ENCODE data around the gene CMPK1. TPM values are rescaled to one million over a fixed set of nuclear protein-coding genes. Genes with fewer than 3 reads are reported as not detected.

The CMPK1 gene
- total and polyA plus RNA-seq, 8 donors, result 25.7 to 174 (median 98.0) TPM

DNA sequence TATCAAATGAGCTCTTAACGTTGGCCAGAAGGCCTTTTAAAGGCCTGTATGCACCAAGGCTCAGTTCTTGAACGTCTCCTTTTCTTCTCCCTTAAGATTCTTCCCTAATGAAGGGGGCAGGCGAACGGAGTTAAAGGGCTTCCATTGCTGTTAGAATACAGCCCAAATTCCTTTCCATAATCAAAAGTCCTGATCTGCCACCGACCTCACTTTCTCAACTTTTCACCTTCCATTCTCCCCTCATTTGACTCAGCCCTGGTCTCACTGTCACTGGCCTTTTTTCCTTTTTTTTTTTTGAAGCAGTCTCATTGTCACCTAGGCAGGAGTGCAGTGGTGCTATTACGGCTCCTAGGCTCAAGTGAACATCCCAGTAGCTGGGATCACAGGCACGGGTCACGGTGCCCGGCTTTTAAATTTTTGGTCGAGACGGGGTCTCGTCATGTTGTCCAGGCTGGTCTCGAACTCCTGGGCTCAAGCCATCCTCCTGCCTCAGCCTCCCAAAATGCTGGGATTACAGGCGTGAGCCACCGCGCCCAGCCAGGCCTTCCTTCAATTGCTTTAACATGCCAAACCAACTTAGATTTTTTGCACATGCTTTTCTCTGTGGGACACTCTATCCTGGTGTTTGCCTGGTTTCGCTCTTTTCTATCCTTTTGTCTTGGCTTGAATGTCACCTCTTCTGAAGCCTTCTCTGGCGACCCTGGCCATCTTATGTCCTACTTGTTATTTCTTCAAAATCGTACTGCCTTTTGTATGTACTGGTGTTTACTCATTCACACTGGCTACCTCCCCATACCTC lies 612 bp upstream of the CMPK1 start:
- no peak for DNase-seq
- Histone ChIP-seq H3K27me3 (no peaks in the 10 kb centered on the region), H3K4me1 (peaks cover 21 to 49% (median 43%) of the 10 kb centered on the region in 4 donors), H3K27ac (peak overlapping the region; percentile 97 to 100 (median 99)), H3K4me3 (peak overlapping the region; percentile 66 to 98 (median 91)), H3K36me3 (no peaks in the 10 kb centered on the region), H3K9me3 (no peaks in the 10 kb centered on the region)
- TF ChIP-seq POLR2A (IDR thresholded peaks at IDR 0.05), result no peak
- no peak for TF ChIP-seq EP300 (IDR thresholded peaks at IDR 0.05)
- TF ChIP-seq, protein P1, sequence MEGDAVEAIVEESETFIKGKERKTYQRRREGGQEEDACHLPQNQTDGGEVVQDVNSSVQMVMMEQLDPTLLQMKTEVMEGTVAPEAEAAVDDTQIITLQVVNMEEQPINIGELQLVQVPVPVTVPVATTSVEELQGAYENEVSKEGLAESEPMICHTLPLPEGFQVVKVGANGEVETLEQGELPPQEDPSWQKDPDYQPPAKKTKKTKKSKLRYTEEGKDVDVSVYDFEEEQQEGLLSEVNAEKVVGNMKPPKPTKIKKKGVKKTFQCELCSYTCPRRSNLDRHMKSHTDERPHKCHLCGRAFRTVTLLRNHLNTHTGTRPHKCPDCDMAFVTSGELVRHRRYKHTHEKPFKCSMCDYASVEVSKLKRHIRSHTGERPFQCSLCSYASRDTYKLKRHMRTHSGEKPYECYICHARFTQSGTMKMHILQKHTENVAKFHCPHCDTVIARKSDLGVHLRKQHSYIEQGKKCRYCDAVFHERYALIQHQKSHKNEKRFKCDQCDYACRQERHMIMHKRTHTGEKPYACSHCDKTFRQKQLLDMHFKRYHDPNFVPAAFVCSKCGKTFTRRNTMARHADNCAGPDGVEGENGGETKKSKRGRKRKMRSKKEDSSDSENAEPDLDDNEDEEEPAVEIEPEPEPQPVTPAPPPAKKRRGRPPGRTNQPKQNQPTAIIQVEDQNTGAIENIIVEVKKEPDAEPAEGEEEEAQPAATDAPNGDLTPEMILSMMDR (IDR thresholded peaks at IDR 0.05), result no peak
- no peak for TF ChIP-seq POLR2AphosphoS5 (IDR thresholded peaks at IDR 0.05)
- 33 to 54% (median 38%) methylated on average over 19 of the region's 19 CpGs for WGBS, 5 donors
- intact Hi-C loops (cut with DNase I; ENCODE audit: low total_unique reads), result no loop called here

DNA sequence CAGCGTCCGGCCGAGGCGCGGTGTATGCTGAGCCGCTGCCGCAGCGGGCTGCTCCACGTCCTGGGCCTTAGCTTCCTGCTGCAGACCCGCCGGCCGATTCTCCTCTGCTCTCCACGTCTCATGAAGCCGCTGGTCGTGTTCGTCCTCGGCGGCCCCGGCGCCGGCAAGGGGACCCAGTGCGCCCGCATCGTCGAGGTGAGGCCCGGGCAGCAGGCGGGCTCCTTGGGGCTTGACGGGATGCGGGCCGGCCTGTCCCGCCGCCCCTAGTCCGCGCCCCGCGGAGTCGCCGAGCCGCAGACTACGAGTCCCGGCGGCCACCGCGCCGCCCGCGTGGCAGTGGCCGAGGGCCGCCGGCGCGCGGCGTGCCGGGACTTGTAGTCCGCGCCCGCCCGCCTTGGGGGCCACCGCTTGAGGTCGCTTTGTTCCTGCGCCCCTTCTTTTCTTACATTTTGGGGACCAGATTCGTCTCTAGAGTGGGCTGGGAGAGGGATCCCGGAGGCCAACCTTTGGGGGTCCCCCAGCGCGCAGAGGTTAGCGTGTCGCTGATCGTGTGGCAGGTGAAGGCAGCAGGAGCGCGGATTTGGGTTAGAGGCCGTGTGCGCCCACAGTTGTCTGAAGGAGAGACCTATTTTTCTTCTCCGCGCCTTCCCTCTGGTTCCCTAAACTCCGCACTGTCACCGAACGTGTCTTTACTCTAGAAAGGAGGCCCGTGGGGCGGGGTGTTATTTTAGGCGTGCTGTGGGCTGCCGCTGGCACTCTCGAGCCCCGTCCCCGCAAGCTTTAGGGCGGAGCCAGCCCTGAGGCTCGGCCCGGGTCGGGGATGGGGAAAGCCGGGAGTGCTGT lies 553 bp downstream of the CMPK1 start:
- peak; percentile 80 to 95 for DNase-seq
- H3K4me3 ChIP-seq, result peak overlapping the region; percentile 66 to 98 (median 91)
- H3K36me3 ChIP-seq, result peaks cover 0 to 2% (median 0%) of the 10 kb centered on the region in 4 donors
- peak overlapping the region; percentile 97 to 100 (median 99) for H3K27ac ChIP-seq
- H3K27me3 ChIP-seq, result no peaks in the 10 kb centered on the region
- 0 to 1% (median 0%) methylated on average over 8 to 90 of the region's 90 CpGs for WGBS, 5 donors
- TF ChIP-seq POLR2A (IDR thresholded peaks at IDR 0.05) (no peak), EP300 (IDR thresholded peaks at IDR 0.05) (no peak), POLR2AphosphoS5 (IDR thresholded peaks at IDR 0.05) (peak in 2 of 3 donors; percentile 37 to 63)
- TF ChIP-seq, protein P1 (IDR thresholded peaks at IDR 0.05), result peak in 1 of 7 experiments; percentile 12
- no peaks in the 10 kb centered on the region for H3K9me3 ChIP-seq
- intact Hi-C loops (cut with DNase I; ENCODE audit: low total_unique reads), result no loop called here
- peaks cover 21 to 60% (median 49%) of the 10 kb centered on the region in 4 donors for H3K4me1 ChIP-seq

DNA sequence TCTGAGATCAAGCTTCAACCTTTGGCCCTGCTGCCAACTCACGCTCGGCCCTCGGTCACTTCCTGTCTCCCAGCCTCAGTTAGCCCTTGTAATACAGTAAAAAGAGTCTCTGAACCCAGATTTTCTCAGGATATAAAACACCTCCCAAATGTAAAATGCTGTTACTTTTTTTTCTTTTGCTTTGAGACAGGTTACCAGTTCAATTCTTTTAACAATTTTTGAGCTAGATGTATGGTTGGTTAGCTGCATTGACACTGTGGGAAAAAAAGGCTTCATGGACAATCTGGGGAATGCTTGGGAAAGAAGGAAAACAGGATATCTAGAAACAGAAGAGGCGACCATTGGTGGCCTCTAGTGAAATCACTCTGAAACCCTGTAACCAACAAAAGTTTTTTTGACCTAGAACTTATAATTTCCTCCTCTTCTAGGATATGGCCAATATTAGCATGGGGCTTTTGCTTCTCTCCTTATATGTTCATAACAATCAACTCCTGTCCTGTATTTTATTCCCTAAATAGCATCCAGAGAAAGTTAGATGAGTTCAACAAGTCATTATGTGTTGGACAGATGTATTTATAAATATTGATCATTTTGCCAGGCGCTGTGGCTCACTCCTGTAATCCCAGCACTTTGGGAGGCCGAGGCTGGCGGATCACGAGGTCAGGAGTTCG lies 1.3 kb downstream of the CMPK1 start:
- no peak for DNase-seq
- peak overlapping the region; percentile 66 to 98 (median 91) for H3K4me3 ChIP-seq
- intact Hi-C loops (cut with DNase I; ENCODE audit: low total_unique reads), result no loop called here
- H3K36me3 ChIP-seq, result peaks cover 0 to 5% (median 0%) of the 10 kb centered on the region in 4 donors
- no peaks in the 10 kb centered on the region for H3K9me3 ChIP-seq
- H3K4me1 ChIP-seq, result peaks cover 21 to 68% (median 50%) of the 10 kb centered on the region in 4 donors
- peak overlapping the region; percentile 97 to 100 (median 99) for H3K27ac ChIP-seq
- WGBS, 5 donors, result 35 to 42% (median 41%) methylated on average over 9 of the region's 9 CpGs
- no peaks in the 10 kb centered on the region for H3K27me3 ChIP-seq
- TF ChIP-seq POLR2A (IDR thresholded peaks at IDR 0.05), result no peak
- TF ChIP-seq POLR2AphosphoS5 (IDR thresholded peaks at IDR 0.05), result no peak
- TF ChIP-seq EP300 (IDR thresholded peaks at IDR 0.05), result no peak
- TF ChIP-seq, protein P1 (IDR thresholded peaks at IDR 0.05), result no peak

DNA sequence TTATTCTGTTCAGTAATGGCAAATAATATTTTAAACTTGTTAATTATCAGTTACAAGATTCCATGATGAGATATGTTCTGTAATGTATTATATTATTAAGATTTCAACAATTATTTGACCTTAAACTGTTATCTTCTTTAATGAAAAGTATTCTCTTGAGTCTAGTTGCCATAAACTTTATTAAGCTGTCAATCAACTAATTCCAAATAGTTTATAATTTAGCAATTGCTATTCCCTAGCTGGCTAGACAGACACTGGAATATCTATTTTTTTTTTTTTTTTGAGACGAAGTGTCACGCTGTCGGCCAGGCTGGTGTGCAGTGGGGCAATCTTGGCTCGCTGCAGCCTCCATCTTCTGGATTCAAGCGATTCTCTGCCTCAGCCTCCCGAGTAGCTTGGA lies 3.8 kb downstream of the CMPK1 start:
- H3K27me3 ChIP-seq, result no peaks in the 10 kb centered on the region
- H3K27ac ChIP-seq, result no peak overlapping the region
- H3K9me3 ChIP-seq, result no peaks in the 10 kb centered on the region
- WGBS, 5 donors, result 80 to 96% (median 90%) methylated on average over 6 of the region's 6 CpGs
- TF ChIP-seq EP300 (IDR thresholded peaks at IDR 0.05) (no peak), POLR2AphosphoS5 (IDR thresholded peaks at IDR 0.05) (no peak), POLR2A (IDR thresholded peaks at IDR 0.05) (no peak)
- TF ChIP-seq, protein P1 (IDR thresholded peaks at IDR 0.05), result no peak
- intact Hi-C loops (cut with DNase I; ENCODE audit: low total_unique reads), result no loop called here
- peaks cover 21 to 80% (median 52%) of the 10 kb centered on the region in 4 donors for H3K4me1 ChIP-seq
- H3K4me3 ChIP-seq, result no peak overlapping the region
- peaks cover 0 to 15% (median 3%) of the 10 kb centered on the region in 4 donors for H3K36me3 ChIP-seq
- no peak for DNase-seq
